ENCODE results near the gene SELENOI. TPM values are rescaled to one million over a fixed set of nuclear protein-coding genes. Genes with fewer than 3 reads are reported as not detected.

Gene SELENOI
- total RNA-seq, 2 experiments from 2014 or later: 27.7 to 31.5 TPM

GRCh38 chr2:26376799-26377198, 30.9 kb downstream of the SELENOI start:
- Mint-ChIP-seq H3K36me3 (ENCODE audit: low read depth) (peaks cover 85% of the 10 kb centered on the region), H3K4me1 (ENCODE audit: low read depth) (peaks cover 9% of the 10 kb centered on the region), H3K4me3 (no peak overlapping the region), H3K9me3 (no peaks in the 10 kb centered on the region), H3K27ac (no peak overlapping the region), H3K27me3 (no peaks in the 10 kb centered on the region)
- no peak overlapping the region for H3K4me3 ChIP-seq (ENCODE audit: low read length)
- no peaks in the 10 kb centered on the region for H3K4me1 ChIP-seq (ENCODE audit: insufficient read depth, low read length)
- H3K36me3 ChIP-seq (ENCODE audit: insufficient read depth, low read length): peaks cover 38% of the 10 kb centered on the region
- no peak overlapping the region for H3K27ac ChIP-seq (ENCODE audit: low read depth in 1 of 2, low read length in 2 of 2)
- CTCF ChIA-PET: no interaction called here
- ATAC-seq (ENCODE audit: poor library complexity) (no peak), DNase-seq (no peak)
- no peaks in the 10 kb centered on the region for H3K9me3 ChIP-seq (ENCODE audit: control insufficient read depth in 1 of 2, insufficient read depth in 1 of 2, low read length in 2 of 2)
- no peak for TF ChIP-seq CTCF (IDR thresholded peaks at IDR 0.05)
- intact Hi-C loops (cut with DNase I, micrococcal nuclease): no loop called here
- H3K27me3 ChIP-seq (ENCODE audit: control insufficient read depth in 1 of 2, insufficient read depth in 2 of 2, low read length in 2 of 2): no peaks in the 10 kb centered on the region
- POLR2A ChIA-PET: no interaction called here

GRCh38 chr2:26380281-26380680, 34.3 kb downstream of the SELENOI start:
- Mint-ChIP-seq H3K9me3 (no peaks in the 10 kb centered on the region), H3K27ac (no peak overlapping the region), H3K27me3 (no peaks in the 10 kb centered on the region), H3K4me3 (no peak overlapping the region), H3K4me1 (ENCODE audit: low read depth) (peaks cover 6% of the 10 kb centered on the region), H3K36me3 (ENCODE audit: low read depth) (peaks cover 73% of the 10 kb centered on the region)
- CTCF ChIA-PET: no interaction called here
- Histone ChIP-seq H3K9me3 (ENCODE audit: control insufficient read depth in 1 of 2, insufficient read depth in 1 of 2, low read length in 2 of 2) (no peaks in the 10 kb centered on the region), H3K27ac (ENCODE audit: low read depth in 1 of 2, low read length in 2 of 2) (no peak overlapping the region), H3K27me3 (ENCODE audit: control insufficient read depth in 1 of 2, insufficient read depth in 2 of 2, low read length in 2 of 2) (no peaks in the 10 kb centered on the region), H3K4me3 (ENCODE audit: low read length) (no peak overlapping the region), H3K4me1 (ENCODE audit: insufficient read depth, low read length) (no peaks in the 10 kb centered on the region), H3K36me3 (ENCODE audit: insufficient read depth, low read length) (peaks cover 31% of the 10 kb centered on the region)
- DNase-seq (no peak), ATAC-seq (ENCODE audit: poor library complexity) (no peak)
- POLR2A ChIA-PET: no interaction called here
- intact Hi-C loops (cut with DNase I, micrococcal nuclease): no loop called here
- no peak for TF ChIP-seq CTCF (IDR thresholded peaks at IDR 0.05)

GRCh38 chr2:26382564-26382963, 36.6 kb downstream of the SELENOI start:
- H3K36me3 ChIP-seq (ENCODE audit: insufficient read depth, low read length): peaks cover 38% of the 10 kb centered on the region
- DNase-seq: no peak
- no peak overlapping the region for H3K27ac Mint-ChIP-seq
- POLR2A ChIA-PET: interaction anchor here (0.6 kb wide), 1 partner anchor 36 kb away, joined by 3 read pairs; the partner anchor contains the start of gene ADGRF3
- no peaks in the 10 kb centered on the region for H3K9me3 Mint-ChIP-seq
- no peaks in the 10 kb centered on the region for H3K4me1 ChIP-seq (ENCODE audit: insufficient read depth, low read length)
- intact Hi-C loops (cut with DNase I, micrococcal nuclease): no loop called here
- no peak for ATAC-seq (ENCODE audit: poor library complexity)
- peaks cover 6% of the 10 kb centered on the region for H3K4me1 Mint-ChIP-seq (ENCODE audit: low read depth)
- peaks cover 78% of the 10 kb centered on the region for H3K36me3 Mint-ChIP-seq (ENCODE audit: low read depth)
- no peak overlapping the region for H3K27ac ChIP-seq (ENCODE audit: low read depth in 1 of 2, low read length in 2 of 2)
- CTCF ChIA-PET: no interaction called here
- no peak overlapping the region for H3K4me3 Mint-ChIP-seq
- H3K27me3 Mint-ChIP-seq: no peaks in the 10 kb centered on the region
- H3K27me3 ChIP-seq (ENCODE audit: control insufficient read depth in 1 of 2, insufficient read depth in 2 of 2, low read length in 2 of 2): no peaks in the 10 kb centered on the region
- H3K4me3 ChIP-seq (ENCODE audit: low read length): no peak overlapping the region
- no peak for TF ChIP-seq CTCF (IDR thresholded peaks at IDR 0.05)
- H3K9me3 ChIP-seq (ENCODE audit: control insufficient read depth in 1 of 2, insufficient read depth in 1 of 2, low read length in 2 of 2): no peaks in the 10 kb centered on the region

Measured in CD4-positive, alpha-beta T cell (primary cell).